Mesendoderm (in vitro differentiated cells): ENCODE data around the gene GNAS.

Experiments
- DNase-seq: peaks from one replicate; pipeline ENCODE4 v3.0.0; 2013
- H2AK5ac ChIP-seq: 2 replicates; pipeline ENCODE4 v1.6.1; 2013; ENCODE audit warnings: low read length, inconsistent platforms
- H2BK120ac ChIP-seq: 2 replicates; pipeline ENCODE4 v1.6.1; 2013; ENCODE audit warnings: low read depth, mild to moderate bottlenecking, low read length, moderate library complexity, mixed read lengths
- H2BK15ac ChIP-seq: replicated peaks from 2 replicates; pipeline ENCODE4 v1.6.1; 2013; ENCODE audit warnings: low read depth, mild to moderate bottlenecking, moderate library complexity
- H2BK5ac ChIP-seq: 2 replicates; pipeline ENCODE4 v1.6.1; 2013; ENCODE audit warnings: low read length, inconsistent platforms
- H3K18ac ChIP-seq: 2 replicates; pipeline ENCODE4 v1.6.1; 2013; ENCODE audit warnings: mild to moderate bottlenecking, low read length, mixed read lengths
- H3K23ac ChIP-seq: one replicate; pipeline ENCODE4 v1.6.1; 2013; ENCODE audit warnings: low read length
- H3K27ac ChIP-seq: 2 replicates; pipeline ENCODE4 v1.5.1; 2013; ENCODE audit warnings: low read depth, mild to moderate bottlenecking, inconsistent platforms, low read length, moderate library complexity
- H3K27me3 ChIP-seq: 2 replicates; pipeline ENCODE4 v1.6.1; 2013; ENCODE audit warnings: low read length, control low read depth, mild to moderate bottlenecking, inconsistent platforms; ENCODE audit not compliant: insufficient read depth, poor library complexity
- H3K36me3 ChIP-seq: 2 replicates; pipeline ENCODE4 v1.6.1; 2013; ENCODE audit warnings: low read length, inconsistent platforms; ENCODE audit not compliant: control insufficient read depth, insufficient read depth
- H3K4ac ChIP-seq: one replicate; pipeline ENCODE4 v1.6.1; 2013; ENCODE audit warnings: low read depth, mild to moderate bottlenecking, low read length, moderate library complexity
- H3K4me1 ChIP-seq: 2 replicates; pipeline ENCODE4 v1.6.1; 2013; ENCODE audit warnings: low read depth, low read length, inconsistent platforms; ENCODE audit not compliant: control insufficient read depth
- H3K4me2 ChIP-seq: 2 replicates; pipeline ENCODE4 v1.6.1; 2013; ENCODE audit warnings: low read length
- H3K4me3 ChIP-seq: 2 replicates; pipeline ENCODE4 v1.5.1; 2013; ENCODE audit warnings: mild to moderate bottlenecking, low read length
- H3K56ac ChIP-seq: one replicate; pipeline ENCODE4 v1.6.1; 2013; ENCODE audit warnings: low read length
- H3K79me1 ChIP-seq: 2 replicates; pipeline ENCODE4 v1.6.1; 2013; ENCODE audit warnings: low read length, inconsistent platforms
- H3K79me2 ChIP-seq: 2 replicates; pipeline ENCODE4 v1.6.1; 2013; ENCODE audit warnings: mild to moderate bottlenecking, low read length; ENCODE audit not compliant: control insufficient read depth, insufficient read depth
- H3K9ac ChIP-seq: 2 replicates; pipeline ENCODE4 v1.6.1; 2013; ENCODE audit warnings: low read length, inconsistent platforms
- H4K5ac ChIP-seq: one replicate; pipeline ENCODE4 v1.6.1; 2013; ENCODE audit warnings: low read length
- H4K8ac ChIP-seq: one replicate; pipeline ENCODE4 v1.6.1; 2013; ENCODE audit warnings: low read depth, mild to moderate bottlenecking, control low read depth, low read length, moderate library complexity
- WGBS: extraction: QIAGEN DNeasy Blood & Tissue Kit; methylation state at CpG from one replicate; pipeline ENCODE4 v1.1.7; 2013; ENCODE audit warnings: low lambda C conversion rate, missing lambda C conversion rate; ENCODE audit not compliant: insufficient coverage; ENCODE audit errors: extremely low coverage; 5-methylcytosine and 5-hydroxymethylcytosine counted together

Gene GNAS

DNA sequence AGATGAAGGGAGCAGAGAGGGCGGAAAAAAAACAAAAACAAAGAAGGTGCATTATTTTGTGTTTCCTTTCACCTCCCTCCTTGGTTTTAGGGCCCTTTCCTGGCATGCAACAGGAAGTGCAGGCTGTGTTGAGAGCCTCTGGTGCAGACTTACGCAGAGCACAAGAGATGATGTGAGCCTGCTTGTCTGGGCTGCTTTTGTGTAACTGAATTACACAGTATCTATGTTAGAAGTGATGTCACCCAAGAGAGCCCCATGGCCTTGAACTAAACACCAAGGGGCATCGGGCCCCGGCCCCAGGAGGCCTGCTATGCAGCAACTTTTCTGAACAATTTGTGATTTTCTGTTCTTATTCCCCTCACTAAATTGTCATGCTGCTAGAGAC lies 25.5 kb downstream of the GNAS start:
- Histone ChIP-seq H3K9ac (no peak overlapping the region), H3K79me2 (no peaks in the 10 kb centered on the region), H3K4me2 (no peak overlapping the region), H3K27ac (no peak overlapping the region), H3K4me3 (no peak overlapping the region), H3K36me3 (no peaks in the 10 kb centered on the region), H4K8ac (no peak overlapping the region), H3K27me3 (no peaks in the 10 kb centered on the region), H2BK5ac (no peak overlapping the region), H3K79me1 (no peaks in the 10 kb centered on the region), H3K4me1 (peaks cover 3% of the 10 kb centered on the region), H2BK15ac (no peak overlapping the region), H3K4ac (no peak overlapping the region), H3K23ac (peak overlapping the region; percentile 16), H2BK120ac (no peak overlapping the region), H3K18ac (no peak overlapping the region), H2AK5ac (no peak overlapping the region), H3K56ac (peak overlapping the region; percentile 40), H4K5ac (no peak overlapping the region)
- no peak for DNase-seq
- no CpG with 5 or more reads among the region's 4 CpGs for WGBS

- peaks cover 5% of the 10 kb centered on the region for H3K4me1 ChIP-seq
- DNase-seq: no peak
- WGBS: no CpG with 5 or more reads among the region's 4 CpGs
- no peak overlapping the region for H2BK5ac ChIP-seq
- H3K27me3 ChIP-seq: no peaks in the 10 kb centered on the region
- H3K4me3 ChIP-seq: no peak overlapping the region
- no peak overlapping the region for H3K23ac ChIP-seq
- no peak overlapping the region for H2AK5ac ChIP-seq
- no peak overlapping the region for H3K18ac ChIP-seq
- H3K9ac ChIP-seq: no peak overlapping the region
- H2BK120ac ChIP-seq: no peak overlapping the region
- no peak overlapping the region for H3K27ac ChIP-seq
- H3K79me1 ChIP-seq: no peaks in the 10 kb centered on the region
- no peaks in the 10 kb centered on the region for H3K36me3 ChIP-seq
- H3K56ac ChIP-seq: no peak overlapping the region
- no peak overlapping the region for H3K4me2 ChIP-seq
- H4K5ac ChIP-seq: no peak overlapping the region
- no peaks in the 10 kb centered on the region for H3K79me2 ChIP-seq
- no peak overlapping the region for H2BK15ac ChIP-seq
- H4K8ac ChIP-seq: no peak overlapping the region
- H3K4ac ChIP-seq: no peak overlapping the region
Observed at GRCh38 chr20:58878399-58878798, 25.9 kb downstream of the GNAS start.

DNA sequence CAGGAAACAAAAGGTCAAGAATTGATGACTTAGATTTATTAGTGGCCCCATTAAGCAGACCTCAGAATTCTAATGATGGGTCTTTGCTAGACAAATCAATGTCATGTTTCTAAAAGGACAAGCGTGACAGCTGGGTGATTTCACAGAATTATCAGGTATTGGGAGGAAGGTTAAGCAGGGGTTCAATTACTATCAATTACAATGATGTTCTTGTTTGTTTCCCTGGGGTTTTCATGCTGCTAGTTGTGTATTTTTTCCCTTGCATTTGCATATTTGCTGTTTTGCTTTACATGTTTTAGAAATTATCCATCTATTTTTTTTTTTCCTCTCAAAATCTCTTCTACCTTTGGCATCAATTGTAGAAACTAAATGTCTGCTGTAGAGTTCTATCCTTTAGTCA lies 27.9 kb downstream of the GNAS start:
- H3K4me1 ChIP-seq: peaks cover 8% of the 10 kb centered on the region

DNA sequence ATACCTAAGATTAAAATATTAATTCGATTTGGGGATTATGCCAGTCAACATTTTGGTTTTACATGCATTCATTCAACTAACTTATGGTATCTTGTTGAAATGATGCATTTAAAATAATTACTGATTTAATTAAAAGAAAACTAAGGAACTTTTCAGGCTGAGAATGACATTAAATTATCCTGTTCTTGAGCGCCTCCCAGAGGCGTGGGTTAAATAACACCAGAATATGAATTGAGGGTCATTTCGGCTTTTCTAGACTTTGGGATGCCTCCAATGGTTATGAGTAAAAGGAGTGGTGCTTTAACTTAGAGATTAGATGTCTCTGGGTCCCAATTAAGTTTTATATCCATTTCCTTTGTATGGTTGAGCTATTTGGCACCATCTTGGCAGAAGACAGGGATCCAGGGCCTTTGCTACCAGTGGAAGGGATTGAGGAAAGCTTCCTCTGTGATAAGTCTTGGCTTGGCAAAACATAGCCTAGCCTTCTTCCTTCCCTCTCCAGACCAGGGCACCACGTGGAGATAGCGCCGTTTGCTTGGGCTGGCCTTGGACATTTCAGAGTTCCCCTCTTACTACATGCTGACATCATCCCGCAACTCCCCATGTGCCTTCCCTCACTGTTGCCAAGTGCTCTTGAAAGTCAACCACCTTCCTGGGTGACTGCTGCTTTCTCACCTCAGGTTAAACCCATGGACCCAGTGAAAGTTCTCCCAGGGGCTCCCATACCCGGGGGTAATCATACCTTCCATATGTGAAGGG lies 28.7 kb downstream of the GNAS start:
- Histone ChIP-seq H3K4me3 (no peak overlapping the region), H4K5ac (no peak overlapping the region), H3K56ac (no peak overlapping the region), H4K8ac (no peak overlapping the region), H3K4me2 (no peak overlapping the region), H3K36me3 (no peaks in the 10 kb centered on the region), H3K9ac (no peak overlapping the region), H3K27me3 (no peaks in the 10 kb centered on the region), H3K4me1 (peaks cover 8% of the 10 kb centered on the region), H2AK5ac (no peak overlapping the region), H3K18ac (no peak overlapping the region), H2BK15ac (no peak overlapping the region), H2BK120ac (no peak overlapping the region), H3K79me2 (no peaks in the 10 kb centered on the region), H2BK5ac (no peak overlapping the region), H3K79me1 (no peaks in the 10 kb centered on the region), H3K23ac (no peak overlapping the region), H3K27ac (no peak overlapping the region), H3K4ac (no peak overlapping the region)
- DNase-seq: no peak
- WGBS: no CpG with 5 or more reads among the region's 9 CpGs

More for the DNA sequence above, 27.9 kb downstream of the GNAS start:
- Histone ChIP-seq H3K36me3 (no peaks in the 10 kb centered on the region), H3K23ac (no peak overlapping the region), H3K79me2 (no peaks in the 10 kb centered on the region), H3K27ac (no peak overlapping the region), H3K9ac (no peak overlapping the region), H3K4ac (no peak overlapping the region), H2BK5ac (no peak overlapping the region), H3K27me3 (no peaks in the 10 kb centered on the region), H2AK5ac (no peak overlapping the region), H3K4me2 (no peak overlapping the region), H2BK15ac (no peak overlapping the region), H3K79me1 (no peaks in the 10 kb centered on the region), H3K56ac (no peak overlapping the region), H2BK120ac (no peak overlapping the region), H3K4me3 (no peak overlapping the region), H3K18ac (no peak overlapping the region), H4K8ac (no peak overlapping the region), H4K5ac (no peak overlapping the region)
- WGBS: no CpG with 5 or more reads among the region's 1 CpG
- no peak for DNase-seq

DNA sequence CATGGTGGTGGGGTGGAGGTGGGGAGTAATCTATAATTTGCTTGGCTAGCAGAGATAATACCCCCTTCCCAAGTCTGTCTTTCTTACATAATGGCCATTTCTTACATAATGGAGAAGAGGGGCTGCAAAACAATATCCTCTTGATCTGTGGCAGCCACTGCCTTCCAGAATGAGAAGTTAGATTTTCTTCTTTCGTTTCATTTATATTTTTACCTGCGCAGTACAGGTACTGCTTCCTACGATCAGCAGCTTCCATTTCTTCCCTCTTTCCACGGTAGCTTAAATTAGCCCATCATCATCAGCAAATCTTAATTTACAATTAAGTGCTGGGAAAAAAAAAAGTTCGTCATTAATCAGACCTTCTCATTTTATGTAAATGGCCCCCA lies 30.2 kb downstream of the GNAS start:
- Histone ChIP-seq H3K9ac (no peak overlapping the region), H3K18ac (no peak overlapping the region), H3K79me1 (no peaks in the 10 kb centered on the region), H3K27ac (no peak overlapping the region), H4K5ac (no peak overlapping the region), H3K4me2 (no peak overlapping the region), H2BK15ac (no peak overlapping the region), H3K56ac (peak overlapping the region; percentile 77), H3K23ac (no peak overlapping the region), H2BK120ac (no peak overlapping the region), H4K8ac (no peak overlapping the region), H3K27me3 (no peaks in the 10 kb centered on the region), H2BK5ac (no peak overlapping the region), H3K4me1 (peaks cover 8% of the 10 kb centered on the region), H3K36me3 (no peaks in the 10 kb centered on the region), H3K79me2 (no peaks in the 10 kb centered on the region), H3K4ac (no peak overlapping the region), H2AK5ac (no peak overlapping the region), H3K4me3 (no peak overlapping the region)
- WGBS: no CpG with 5 or more reads among the region's 5 CpGs
- no peak for DNase-seq

- no peak overlapping the region for H2BK5ac ChIP-seq
- peak overlapping the region; percentile 77 for H3K56ac ChIP-seq
- no peak overlapping the region for H3K23ac ChIP-seq
- no peak overlapping the region for H4K8ac ChIP-seq
- H2BK120ac ChIP-seq: no peak overlapping the region
- H3K79me2 ChIP-seq: no peaks in the 10 kb centered on the region
- H3K4ac ChIP-seq: no peak overlapping the region
- no peak overlapping the region for H4K5ac ChIP-seq
- no CpG with 5 or more reads among the region's 9 CpGs for WGBS
- H2AK5ac ChIP-seq: no peak overlapping the region
- H3K36me3 ChIP-seq: no peaks in the 10 kb centered on the region
- H3K4me2 ChIP-seq: no peak overlapping the region
- H3K4me1 ChIP-seq: peaks cover 5% of the 10 kb centered on the region
- peak overlapping the region; percentile 22 for H3K18ac ChIP-seq
- no peak overlapping the region for H2BK15ac ChIP-seq
- no peak overlapping the region for H3K4me3 ChIP-seq
- H3K27ac ChIP-seq: peak overlapping the region; percentile 53
- no peaks in the 10 kb centered on the region for H3K79me1 ChIP-seq
- H3K27me3 ChIP-seq: no peaks in the 10 kb centered on the region
- DNase-seq: no peak
- peak overlapping the region; percentile 54 for H3K9ac ChIP-seq
Observed at GRCh38 chr20:58883241-58883691, 30.8 kb downstream of the GNAS start.
